Cardiac fibroblast (primary cell): ENCODE data around the gene EDEM1.

Source experiments
- DNase-seq, 2 donors: peaks; one replicate each; pipeline versions ENCODE4 v3.0.0 to v3.0.0-alpha.2; 2010; ENCODE audit warnings: low read depth in 2 of 2
- H3K4me3 ChIP-seq, 2 donors: replicated peaks in 1 of 2; 1 replicate in 1 of 2; 2 replicates in 1 of 2; pipeline ENCODE4 v1.5.1; 2011; ENCODE audit warnings: low read depth in 2 of 2, low read length in 2 of 2, mild to moderate bottlenecking in 2 of 2, moderate library complexity in 1 of 2
- TF ChIP-seq, protein P1 (sequence below): IDR thresholded peaks from one replicate; pipeline ENCODE4 v1.5.1; 2011; ENCODE audit warnings: low read depth, mild to moderate bottlenecking, low read length, inconsistent platforms

EDEM1 gene

DNA sequence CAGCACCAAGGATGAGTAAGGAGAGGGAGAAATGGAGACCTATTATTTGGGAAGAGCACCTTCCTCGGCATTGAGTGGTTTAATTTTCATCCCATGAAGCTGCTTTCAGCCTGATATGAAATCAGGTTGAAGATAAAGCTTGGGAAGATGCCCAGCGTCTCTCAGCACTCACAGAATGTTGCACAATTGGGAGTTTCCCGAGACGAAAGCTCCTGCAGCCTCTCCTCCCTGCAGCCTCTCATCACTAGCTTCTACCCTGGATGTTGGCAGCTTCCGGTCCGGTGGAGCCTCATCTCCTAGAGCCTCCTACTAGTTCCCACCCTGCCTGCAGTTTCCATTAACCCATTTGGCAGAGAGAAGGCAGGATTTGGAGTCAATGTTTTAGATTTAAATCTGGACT lies 40.3 kb downstream of the EDEM1 start:
- no peak overlapping the region for H3K4me3 ChIP-seq
- peak; percentile 49 to 70 for DNase-seq

GRCh38 chr3:5229414-5229813 lies 41.9 kb downstream of the EDEM1 start:
- no peak overlapping the region for H3K4me3 ChIP-seq
- TF ChIP-seq, protein P1, sequence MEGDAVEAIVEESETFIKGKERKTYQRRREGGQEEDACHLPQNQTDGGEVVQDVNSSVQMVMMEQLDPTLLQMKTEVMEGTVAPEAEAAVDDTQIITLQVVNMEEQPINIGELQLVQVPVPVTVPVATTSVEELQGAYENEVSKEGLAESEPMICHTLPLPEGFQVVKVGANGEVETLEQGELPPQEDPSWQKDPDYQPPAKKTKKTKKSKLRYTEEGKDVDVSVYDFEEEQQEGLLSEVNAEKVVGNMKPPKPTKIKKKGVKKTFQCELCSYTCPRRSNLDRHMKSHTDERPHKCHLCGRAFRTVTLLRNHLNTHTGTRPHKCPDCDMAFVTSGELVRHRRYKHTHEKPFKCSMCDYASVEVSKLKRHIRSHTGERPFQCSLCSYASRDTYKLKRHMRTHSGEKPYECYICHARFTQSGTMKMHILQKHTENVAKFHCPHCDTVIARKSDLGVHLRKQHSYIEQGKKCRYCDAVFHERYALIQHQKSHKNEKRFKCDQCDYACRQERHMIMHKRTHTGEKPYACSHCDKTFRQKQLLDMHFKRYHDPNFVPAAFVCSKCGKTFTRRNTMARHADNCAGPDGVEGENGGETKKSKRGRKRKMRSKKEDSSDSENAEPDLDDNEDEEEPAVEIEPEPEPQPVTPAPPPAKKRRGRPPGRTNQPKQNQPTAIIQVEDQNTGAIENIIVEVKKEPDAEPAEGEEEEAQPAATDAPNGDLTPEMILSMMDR, result no peak
- no peak for DNase-seq

More for the DNA sequence above, 40.3 kb downstream of the EDEM1 start:
- TF ChIP-seq, protein P1, result no peak

GRCh38 chr3:5231074-5231473 lies 43.6 kb downstream of the EDEM1 start:
- TF ChIP-seq, protein P1, result no peak
- no peak for DNase-seq
- no peak overlapping the region for H3K4me3 ChIP-seq

DNA sequence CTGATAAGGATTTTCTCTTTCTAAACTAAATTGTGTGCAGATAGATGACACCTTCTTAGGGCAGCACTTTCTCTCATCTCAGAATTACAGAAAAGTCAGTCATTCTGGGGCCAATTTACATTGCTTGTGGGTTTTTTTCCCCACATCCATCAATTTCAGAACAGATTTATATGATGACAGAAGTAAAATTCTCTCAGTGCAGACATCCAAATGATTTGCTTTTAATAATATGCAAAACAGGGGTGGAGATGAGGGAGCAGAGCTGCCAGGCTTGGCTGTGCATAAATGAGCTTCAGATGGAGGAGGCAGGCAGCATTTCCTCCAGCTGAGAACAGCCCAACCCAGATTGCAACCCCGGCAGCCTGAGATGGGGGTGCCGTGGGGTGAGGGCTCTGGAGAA lies 44.0 kb downstream of the EDEM1 start:
- DNase-seq, result no peak

GRCh38 chr3:5232570-5232969 lies 45.1 kb downstream of the EDEM1 start:
- H3K4me3 ChIP-seq, result no peak overlapping the region
- TF ChIP-seq, protein P1, result peak; percentile 3
- DNase-seq, result no peak

More for the DNA sequence above, 44.0 kb downstream of the EDEM1 start:
- no peak overlapping the region for H3K4me3 ChIP-seq
- TF ChIP-seq, protein P1, result no peak

GRCh38 chr3:5233026-5233425 lies 45.5 kb downstream of the EDEM1 start:
- DNase-seq, result no peak
- H3K4me3 ChIP-seq, result no peak overlapping the region
- TF ChIP-seq, protein P1, result no peak

DNA sequence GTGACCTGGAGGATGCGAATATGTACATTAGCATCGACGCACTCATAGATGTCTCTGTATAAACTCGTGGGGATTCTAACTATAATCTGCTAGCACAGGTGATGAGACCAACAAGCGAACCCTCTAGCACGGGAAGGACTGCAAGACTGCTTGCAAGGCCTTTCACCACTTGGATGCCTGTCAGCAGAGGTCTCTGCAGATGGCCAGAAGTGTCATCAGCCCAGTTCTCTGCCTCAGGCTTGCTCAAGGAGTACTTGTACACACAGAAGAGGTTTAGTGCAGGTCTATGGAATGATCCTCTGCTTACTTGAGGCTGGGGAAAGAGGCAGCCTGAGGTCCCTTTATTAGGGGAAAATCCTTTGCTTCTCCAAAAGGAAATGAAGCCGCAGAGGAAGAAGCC lies 48.1 kb downstream of the EDEM1 start:
- TF ChIP-seq, protein P1, result no peak

More for the DNA sequence above, 48.1 kb downstream of the EDEM1 start:
- no peak overlapping the region for H3K4me3 ChIP-seq
- DNase-seq, result no peak
